ENCODE measurements around the gene CCDC177.

DNA sequence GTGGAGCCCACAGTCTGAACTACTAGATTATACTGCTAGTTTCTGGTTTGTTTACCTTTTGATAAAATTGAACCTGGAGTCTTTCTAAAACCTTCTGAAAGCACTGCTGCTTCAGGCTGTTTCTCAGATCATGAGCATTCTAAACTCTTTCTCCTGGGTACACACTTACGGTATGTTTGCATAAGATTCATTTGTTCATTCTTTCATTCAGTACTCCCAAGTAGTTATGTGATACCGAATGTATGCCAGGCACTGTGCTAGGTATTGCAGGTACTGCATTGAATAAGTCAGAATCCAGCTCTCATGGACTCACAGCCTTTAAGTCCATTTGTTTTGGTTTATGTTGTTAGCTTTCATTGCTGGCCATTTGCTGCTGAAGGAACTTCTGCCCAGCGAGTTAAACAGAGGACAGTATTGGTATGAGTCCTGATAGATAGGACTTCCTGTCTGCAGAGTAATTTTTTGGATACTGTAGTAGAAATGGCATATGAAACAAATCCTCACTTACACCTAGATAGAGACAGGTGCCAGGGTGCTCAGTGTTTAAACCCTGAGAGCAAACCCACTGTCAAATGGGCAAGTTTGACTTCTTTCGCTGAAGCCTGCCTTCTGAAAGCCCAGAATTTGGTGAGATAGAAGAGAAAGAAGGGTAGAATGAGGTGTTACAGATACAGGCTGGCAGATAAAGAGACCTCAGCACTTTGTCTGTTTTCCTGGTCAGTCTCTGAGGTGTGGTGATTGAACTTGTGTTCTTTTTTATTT lies 38.8 kb upstream of the CCDC177 start:
- TF ChIP-seq, protein P1, sequence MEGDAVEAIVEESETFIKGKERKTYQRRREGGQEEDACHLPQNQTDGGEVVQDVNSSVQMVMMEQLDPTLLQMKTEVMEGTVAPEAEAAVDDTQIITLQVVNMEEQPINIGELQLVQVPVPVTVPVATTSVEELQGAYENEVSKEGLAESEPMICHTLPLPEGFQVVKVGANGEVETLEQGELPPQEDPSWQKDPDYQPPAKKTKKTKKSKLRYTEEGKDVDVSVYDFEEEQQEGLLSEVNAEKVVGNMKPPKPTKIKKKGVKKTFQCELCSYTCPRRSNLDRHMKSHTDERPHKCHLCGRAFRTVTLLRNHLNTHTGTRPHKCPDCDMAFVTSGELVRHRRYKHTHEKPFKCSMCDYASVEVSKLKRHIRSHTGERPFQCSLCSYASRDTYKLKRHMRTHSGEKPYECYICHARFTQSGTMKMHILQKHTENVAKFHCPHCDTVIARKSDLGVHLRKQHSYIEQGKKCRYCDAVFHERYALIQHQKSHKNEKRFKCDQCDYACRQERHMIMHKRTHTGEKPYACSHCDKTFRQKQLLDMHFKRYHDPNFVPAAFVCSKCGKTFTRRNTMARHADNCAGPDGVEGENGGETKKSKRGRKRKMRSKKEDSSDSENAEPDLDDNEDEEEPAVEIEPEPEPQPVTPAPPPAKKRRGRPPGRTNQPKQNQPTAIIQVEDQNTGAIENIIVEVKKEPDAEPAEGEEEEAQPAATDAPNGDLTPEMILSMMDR (IDR thresholded peaks at IDR 0.05) = no peak
- TF ChIP-seq POLR2A (IDR thresholded peaks at IDR 0.05) = no peak

All from body of pancreas (tissue), 4 donors.